Measurements from ENCODE around the gene JAG2.

JAG2 gene

DNA sequence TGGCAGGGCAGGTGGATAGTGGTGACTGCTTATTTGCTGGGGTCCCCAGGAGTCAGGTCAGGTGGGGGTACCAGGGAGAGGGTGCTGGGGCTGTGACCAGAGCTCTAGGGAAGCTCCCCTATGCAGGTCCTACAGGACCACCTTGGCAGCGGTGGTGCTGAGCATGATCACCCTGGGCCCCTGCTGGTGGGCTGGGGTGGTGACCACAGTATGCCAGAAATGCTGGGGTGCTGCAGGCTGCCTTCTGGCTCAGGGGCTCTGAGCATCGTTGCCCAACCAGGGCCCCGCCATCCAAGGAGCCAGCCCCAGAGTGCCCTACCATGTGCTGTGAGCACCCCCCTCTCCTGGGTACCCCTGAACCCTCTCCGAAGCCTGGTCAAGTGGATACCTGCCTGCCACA is 30.0 kb upstream of the JAG2 start:
- no peak for DNase-seq (ENCODE audit: low spot score)
- TF ChIP-seq, protein P1, sequence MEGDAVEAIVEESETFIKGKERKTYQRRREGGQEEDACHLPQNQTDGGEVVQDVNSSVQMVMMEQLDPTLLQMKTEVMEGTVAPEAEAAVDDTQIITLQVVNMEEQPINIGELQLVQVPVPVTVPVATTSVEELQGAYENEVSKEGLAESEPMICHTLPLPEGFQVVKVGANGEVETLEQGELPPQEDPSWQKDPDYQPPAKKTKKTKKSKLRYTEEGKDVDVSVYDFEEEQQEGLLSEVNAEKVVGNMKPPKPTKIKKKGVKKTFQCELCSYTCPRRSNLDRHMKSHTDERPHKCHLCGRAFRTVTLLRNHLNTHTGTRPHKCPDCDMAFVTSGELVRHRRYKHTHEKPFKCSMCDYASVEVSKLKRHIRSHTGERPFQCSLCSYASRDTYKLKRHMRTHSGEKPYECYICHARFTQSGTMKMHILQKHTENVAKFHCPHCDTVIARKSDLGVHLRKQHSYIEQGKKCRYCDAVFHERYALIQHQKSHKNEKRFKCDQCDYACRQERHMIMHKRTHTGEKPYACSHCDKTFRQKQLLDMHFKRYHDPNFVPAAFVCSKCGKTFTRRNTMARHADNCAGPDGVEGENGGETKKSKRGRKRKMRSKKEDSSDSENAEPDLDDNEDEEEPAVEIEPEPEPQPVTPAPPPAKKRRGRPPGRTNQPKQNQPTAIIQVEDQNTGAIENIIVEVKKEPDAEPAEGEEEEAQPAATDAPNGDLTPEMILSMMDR (IDR thresholded peaks at IDR 0.05; ENCODE audit: extremely low read depth, missing control alignments): no peak

DNA sequence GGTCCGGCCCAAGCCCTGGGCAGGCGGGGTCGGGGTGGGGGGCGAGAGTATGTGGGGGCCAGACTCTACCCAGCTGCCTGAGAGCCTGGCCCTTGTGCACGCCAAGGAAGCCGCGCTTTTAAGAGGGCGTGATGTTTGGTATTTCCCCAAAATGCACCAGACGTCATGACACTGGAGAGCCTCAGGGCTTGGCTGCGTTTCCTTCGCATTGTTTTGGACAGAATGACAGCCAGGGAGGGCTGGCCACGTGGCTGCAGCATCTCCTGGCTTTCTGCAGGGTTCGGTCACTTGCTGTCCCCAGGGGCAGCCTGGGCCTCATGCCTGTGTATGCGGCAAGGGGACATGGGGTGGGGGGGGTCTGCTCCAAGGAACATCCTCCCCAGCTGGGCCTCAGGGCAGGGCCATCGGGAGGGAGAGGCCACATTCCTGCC is 28.6 kb upstream of the JAG2 start:
- TF ChIP-seq, protein P1 (IDR thresholded peaks at IDR 0.05; ENCODE audit: extremely low read depth, missing control alignments): no peak
- DNase-seq (ENCODE audit: low spot score): no peak

DNA sequence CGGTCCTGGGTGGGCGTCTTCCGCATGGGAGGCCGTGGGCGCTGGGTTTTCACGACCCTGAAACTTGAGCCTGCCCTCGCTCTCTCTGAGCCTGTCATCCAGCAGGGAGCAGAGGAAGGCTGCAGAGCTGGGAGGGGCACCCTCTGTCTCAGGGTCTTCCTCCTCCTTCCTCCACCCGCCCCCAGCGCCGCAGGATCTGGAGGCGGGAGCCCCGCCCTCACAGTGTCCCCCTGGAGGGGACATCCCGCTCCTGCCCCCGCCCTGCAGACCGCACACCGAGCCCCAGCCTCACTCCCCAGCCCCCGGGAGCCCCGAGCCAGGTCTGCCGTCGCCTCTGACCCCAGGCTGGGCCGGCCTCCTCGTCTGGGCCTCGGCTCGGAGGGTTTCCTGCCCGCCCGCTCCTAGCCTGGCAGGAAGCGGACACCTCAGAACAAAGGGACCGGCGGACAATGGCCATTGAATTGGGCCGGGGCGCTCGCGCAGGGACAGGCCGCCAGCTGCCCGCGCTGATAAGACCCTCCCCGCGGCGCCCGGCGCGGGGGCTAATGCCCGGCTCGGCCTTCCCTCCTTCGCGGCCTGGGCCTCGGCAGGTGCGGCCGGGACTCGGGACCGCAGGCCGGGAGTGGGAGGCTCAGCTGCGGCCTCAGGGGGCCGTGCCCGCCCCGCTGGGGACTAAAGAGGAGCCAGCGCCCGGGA is 27.8 kb upstream of the JAG2 start:
- TF ChIP-seq, protein P1 (IDR thresholded peaks at IDR 0.05; ENCODE audit: extremely low read depth, missing control alignments): no peak
- DNase-seq (ENCODE audit: low spot score): no peak

DNA sequence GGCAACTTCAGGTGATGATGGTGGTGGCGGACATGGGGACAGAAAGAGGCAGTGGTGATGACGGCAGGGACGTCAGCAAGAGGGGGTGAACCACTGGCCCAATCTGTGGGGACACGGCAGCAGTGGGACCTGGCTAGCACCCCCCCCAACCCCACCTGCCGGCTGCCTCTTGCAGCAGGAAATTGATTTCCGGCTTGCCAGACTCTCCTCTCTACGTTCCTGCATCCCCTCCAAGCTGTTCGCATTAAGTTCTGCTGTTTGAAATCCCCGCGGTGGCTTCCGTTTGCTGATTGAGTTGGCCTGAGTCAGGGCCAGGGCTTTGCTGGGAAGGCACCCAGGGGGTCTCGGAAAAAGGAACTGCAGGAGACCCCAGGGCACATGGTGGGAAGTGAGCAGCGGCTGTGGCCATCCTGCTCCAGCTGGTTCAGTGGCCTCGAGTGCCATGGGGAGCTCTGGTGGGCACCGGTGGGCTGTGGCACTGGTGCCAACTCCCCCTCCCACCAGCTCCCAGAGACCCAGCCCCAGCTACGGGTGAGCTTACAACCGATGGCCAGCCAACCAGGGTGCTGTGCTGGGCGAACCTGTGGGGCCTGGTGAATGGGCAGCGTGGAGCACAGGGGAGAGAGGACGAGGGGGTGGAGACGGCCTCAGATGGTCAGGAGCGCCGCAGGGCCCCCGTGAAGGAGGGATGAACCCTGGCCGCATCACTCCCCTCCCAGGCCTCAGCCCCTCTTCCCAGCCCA is 27.1 kb upstream of the JAG2 start:
- TF ChIP-seq, protein P1 (IDR thresholded peaks at IDR 0.05; ENCODE audit: extremely low read depth, missing control alignments): no peak
- DNase-seq (ENCODE audit: low spot score): no peak

DNA sequence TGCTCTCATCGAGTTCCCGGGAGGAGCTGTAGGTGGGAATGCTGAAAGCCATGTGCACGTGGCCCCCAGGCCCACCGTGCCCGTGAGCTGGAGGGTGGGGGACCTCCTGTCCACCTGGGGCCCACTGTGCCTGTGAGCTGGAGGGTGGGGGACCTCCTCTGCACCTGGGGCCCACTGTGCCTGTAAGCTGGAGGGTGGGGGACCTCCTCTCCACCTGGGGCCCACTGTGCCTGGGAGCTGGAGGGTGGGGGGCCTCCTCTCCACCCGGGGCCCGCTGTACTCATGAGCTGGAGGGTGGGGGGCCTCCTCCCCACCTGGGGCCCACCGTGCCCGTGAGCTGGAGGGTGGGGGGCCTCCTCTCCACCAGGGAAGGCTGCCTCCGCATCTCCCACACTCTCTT is 26.5 kb upstream of the JAG2 start:
- TF ChIP-seq, protein P1 (IDR thresholded peaks at IDR 0.05; ENCODE audit: extremely low read depth, missing control alignments): no peak
- DNase-seq (ENCODE audit: low spot score): no peak

DNA sequence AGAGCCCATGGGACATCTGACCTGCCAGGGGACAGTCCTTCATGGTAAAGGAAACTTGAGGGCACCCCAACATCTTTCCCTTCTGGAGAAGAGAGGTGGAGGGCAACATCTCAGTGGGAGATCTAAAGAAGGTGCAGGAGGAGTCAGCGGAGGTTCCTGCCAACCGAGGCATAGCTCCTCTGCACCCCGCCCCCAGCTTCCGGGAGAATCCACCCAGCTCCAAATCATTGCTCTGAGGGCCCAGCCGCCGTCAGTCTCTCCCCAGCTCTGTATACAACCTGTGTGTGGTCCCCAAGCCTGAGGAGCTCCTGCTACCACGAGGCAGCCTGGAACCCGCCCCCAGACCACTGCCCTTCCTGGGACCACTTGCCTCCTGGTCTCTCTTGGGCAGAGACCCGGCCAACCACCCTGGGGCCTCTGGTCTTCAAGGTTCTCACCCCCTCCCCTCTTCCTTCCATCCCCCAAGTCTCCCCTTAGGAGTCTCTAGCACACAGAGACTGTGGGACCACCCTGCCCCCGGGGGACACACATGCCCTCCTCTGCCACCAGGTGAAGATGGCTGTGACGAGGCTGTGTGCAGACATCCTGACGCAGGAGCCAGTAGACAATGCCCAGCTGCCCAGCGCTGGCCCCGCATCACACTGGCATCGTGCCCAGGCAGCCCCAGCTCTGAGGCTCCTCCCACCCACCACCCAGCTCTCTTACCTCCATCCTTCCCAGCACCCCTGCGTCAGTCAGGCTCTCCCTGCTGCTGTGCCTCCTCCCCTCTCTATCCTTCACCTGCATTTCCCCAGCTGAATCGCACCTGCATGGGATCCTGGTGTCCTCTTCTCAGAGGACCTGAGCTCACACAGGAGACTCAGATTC is 25.6 kb upstream of the JAG2 start:
- no peak for DNase-seq (ENCODE audit: low spot score)

More for the DNA sequence above, 25.6 kb upstream of the JAG2 start:
- TF ChIP-seq, protein P1 (IDR thresholded peaks at IDR 0.05; ENCODE audit: extremely low read depth, missing control alignments): no peak
